K562 (cell line): Measurements from ENCODE around the gene EPX. TPM values are rescaled to one million over a fixed set of nuclear protein-coding genes. Genes with fewer than 3 reads are reported as not detected.

Source experiments
- ATAC-seq: fragments of 200-7000 bp; cut with Tn5 transposase; 3 replicates; pipeline ENCODE4 v1.9.1; 2020; ENCODE audit warnings: moderate library complexity
- BruUV-seq: library from RNA; stranded (reverse); fragments of 400-500 nt; replicated peaks from 2 replicates; lab custom pipeline; 2021; lab: Mats Ljungman, UMichigan
- CTCF ChIA-PET: fragments of 300-600 bp; formaldehyde crosslinking; extraction: SDS; loops from one replicate; lab custom pipeline; 2021; ENCODE audit warnings: low intra/inter-chr PET ratio; lab: Yijun Ruan, JAX
- POLR2A ChIA-PET: fragments of 300-600, 350-650 bp; sonication (Branson Sonifier 250); formaldehyde crosslinking; extraction: SDS; loops from one replicate; lab custom pipeline; 2021; ENCODE audit warnings: antibody characterized with exemption, inconsistent platforms; lab: Yijun Ruan, JAX
- DNase-seq, 4 experiments: peaks; one replicate each; pipeline versions ENCODE4 v3.0.0 to v3.0.0-alpha.2; 2011 to 2018; ENCODE audit warnings: low spot score in 3 of 4, mixed read lengths in 3 of 4; ENCODE audit errors: extremely low read depth in 1 of 4
- FAIRE-seq: peaks from 2 replicates; lab custom pipeline; 2011; peaks lifted over from hg19 to GRCh38; lab: Jason Lieb, UNC
- H2AFZ ChIP-seq: 2 replicates; pipeline ENCODE4 v1.6.0; 2011; ENCODE audit warnings: low read depth, low read length, control low read depth, inconsistent platforms
- H3K27ac ChIP-seq: fragments of 200-600 bp; 3 replicates; pipeline ENCODE4 v1.8.0; 2011; ENCODE audit warnings: low read depth, mild to moderate bottlenecking, control low read depth, inconsistent platforms, low read length, moderate library complexity, mixed read lengths; ENCODE audit errors: extremely low read depth
- H3K27me3 ChIP-seq, 2 experiments: fragments of 300-600 bp in 1 of 2; 2 replicates in 1 of 2; 3 replicates in 1 of 2; pipeline versions ENCODE4 v1.6.0 to v1.8.0; 2011; ENCODE audit warnings: inconsistent platforms in 2 of 2, low read length in 2 of 2, mild to moderate bottlenecking in 1 of 2, mixed read lengths in 1 of 2, moderate library complexity in 1 of 2; ENCODE audit not compliant: control insufficient read depth in 2 of 2, insufficient read depth in 2 of 2
- H3K36me3 ChIP-seq: fragments of 300-600 bp; 3 replicates; pipeline ENCODE4 v1.8.0; 2011; ENCODE audit warnings: mild to moderate bottlenecking, low read length, inconsistent platforms; ENCODE audit not compliant: control insufficient read depth, insufficient read depth
- H3K4me1 ChIP-seq, 2 experiments: fragments of 200-600 bp in 1 of 2; replicated peaks in 1 of 2; 2 replicates in 1 of 2; 3 replicates in 1 of 2; pipeline versions ENCODE4 v1.5.1 to v1.8.0; 2011; ENCODE audit warnings: inconsistent platforms in 2 of 2, low read length in 2 of 2, mild to moderate bottlenecking in 1 of 2, mixed read lengths in 1 of 2, moderate library complexity in 1 of 2; ENCODE audit not compliant: control insufficient read depth in 2 of 2, insufficient read depth in 2 of 2
- H3K4me2 ChIP-seq: 2 replicates; pipeline ENCODE4 v1.6.1; 2011; ENCODE audit warnings: low read length, control low read depth, inconsistent platforms, mixed read lengths; ENCODE audit not compliant: insufficient read depth
- H3K4me3 ChIP-seq: fragments of 200-600 bp; sonication (generic), shearing (Covaris generic); 2 replicates; pipeline ENCODE4 v1.5.1; 2016; ENCODE audit warnings: control low read depth, inconsistent platforms
- H3K79me2 ChIP-seq: fragments of 200-600 bp; 3 replicates; pipeline ENCODE4 v1.8.0; 2011; ENCODE audit warnings: low read length, inconsistent platforms; ENCODE audit not compliant: control insufficient read depth, insufficient read depth
- H3K9ac ChIP-seq, 2 experiments: 2 replicates each; pipeline versions ENCODE4 v1.6.0 to v1.6.1; 2011; ENCODE audit warnings: low read depth in 2 of 2, low read length in 2 of 2, control low read depth in 1 of 2, inconsistent platforms in 1 of 2, mild to moderate bottlenecking in 1 of 2, mixed read lengths in 1 of 2; ENCODE audit not compliant: insufficient read depth in 1 of 2
- H3K9me1 ChIP-seq: one replicate; pipeline ENCODE4 v1.6.0; 2011; ENCODE audit warnings: inconsistent platforms, mild to moderate bottlenecking, low read length, moderate library complexity; ENCODE audit not compliant: control insufficient read depth, insufficient read depth
- H3K9me3 ChIP-seq: replicated peaks from 2 replicates; pipeline ENCODE4 v1.5.1; 2011; ENCODE audit warnings: low read depth, low read length, inconsistent platforms; ENCODE audit not compliant: control insufficient read depth, insufficient read depth
- H4K20me1 ChIP-seq: replicated peaks from 2 replicates; pipeline ENCODE4 v1.6.1; 2011; ENCODE audit warnings: low read length, inconsistent platforms, mixed read lengths; ENCODE audit not compliant: control insufficient read depth, insufficient read depth
- ARID1B ChIP-seq: fragments of 450-650 bp; IDR thresholded peaks from 2 replicates; pipeline ENCODE4 v1.6.1; 2016; ENCODE audit warnings: antibody characterized with exemption, mild to moderate bottlenecking, inconsistent platforms
- ARID3B ChIP-seq: fragments of 250-450 bp; sonication (Bioruptor Pico); IDR thresholded peaks from 2 replicates; pipeline ENCODE4 v1.4.0; 2020; ENCODE audit warnings: borderline replicate concordance
- CBX5 ChIP-seq: IDR thresholded peaks from 2 replicates; pipeline ENCODE4 v1.6.1; 2014; ENCODE audit warnings: low read depth, borderline replicate concordance
- E2F3 ChIP-seq: fragments of 250-450 bp; sonication (Bioruptor Pico); IDR thresholded peaks from 2 replicates; pipeline ENCODE4 v1.4.0; 2020; ENCODE audit warnings: mild to moderate bottlenecking
- ESRRA ChIP-seq: fragments of 450-650 bp; IDR thresholded peaks from 2 replicates; pipeline ENCODE4 v1.6.1; 2014; ENCODE audit warnings: low read depth, mild to moderate bottlenecking, moderate library complexity, borderline replicate concordance
- FOSL1 ChIP-seq: fragments of 200-800 bp; sonication (Bioruptor generic); conservative IDR thresholded peaks from 2 replicates; pipeline ENCODE4 v1.6.1; 2016; ENCODE audit warnings: missing genetic modification characterization, missing compliant biosample characterization
- GABPB1 ChIP-seq: sonication (generic); formaldehyde crosslinking; IDR thresholded peaks from 2 replicates; pipeline ENCODE4 v1.8.0; 2022; ENCODE audit warnings: mild to moderate bottlenecking, missing genetic modification reagents
- IFI16 ChIP-seq: fragments of 250-450 bp; sonication (Bioruptor Pico); IDR thresholded peaks from 2 replicates; pipeline ENCODE4 v2.1.2; 2022; ENCODE audit warnings: mild to moderate bottlenecking, inconsistent platforms
- JUND ChIP-seq, 2 experiments: IDR thresholded peaks; 2 replicates in 1 of 2; 3 replicates in 1 of 2; pipeline ENCODE4 v1.6.1; 2011; ENCODE audit warnings: borderline replicate concordance in 2 of 2, low read depth in 2 of 2, low read length in 2 of 2, improper control_type of control experiment in 1 of 2, missing biosample characterization in 1 of 2, missing genetic modification characterization in 1 of 2, missing genetic modification reagents in 1 of 2
- NBN ChIP-seq: fragments of 450-650 bp; IDR thresholded peaks from 2 replicates; pipeline ENCODE4 v1.6.1; 2016; ENCODE audit warnings: low read depth, mild to moderate bottlenecking
- NFE2 ChIP-seq: IDR thresholded peaks from 2 replicates; pipeline ENCODE4 v1.6.1; 2014; ENCODE audit warnings: antibody characterized with exemption, low read depth
- POLR2AphosphoS2 ChIP-seq: IDR thresholded peaks from 2 replicates; pipeline ENCODE4 v1.6.1; 2012; ENCODE audit warnings: low read length, improper control_type of control experiment
- SMARCE1 ChIP-seq: fragments of 450-650 bp; IDR thresholded peaks from 2 replicates; pipeline ENCODE4 v1.7.1; 2016; ENCODE audit warnings: mild to moderate bottlenecking
- VEZF1 ChIP-seq: fragments of 200-800 bp; sonication (Bioruptor generic); IDR thresholded peaks from 2 replicates; pipeline ENCODE4 v1.6.1; 2017; ENCODE audit warnings: missing genetic modification characterization, missing compliant biosample characterization
- ZNF639 ChIP-seq, 2 experiments: fragments of 200-800 bp in 1 of 2; sonication (Bioruptor generic) in 1 of 2; sonication (generic) in 1 of 2; formaldehyde crosslinking in 1 of 2; IDR thresholded peaks in 1 of 2; conservative IDR thresholded peaks in 1 of 2; 2 replicates each; pipeline versions ENCODE4 v1.5.0 to v1.6.1; 2016 to 2020; ENCODE audit warnings: missing compliant biosample characterization in 1 of 2, missing genetic modification characterization in 1 of 2, missing genetic modification reagents in 1 of 2
- WGBS: fragments of 100-300 bp; shearing (Covaris generic); methylation state at CpG from one replicate; pipeline ENCODE4 v1.1.6; 2016; ENCODE audit warnings: low coverage, mixed read lengths; ENCODE audit not compliant: insufficient coverage; ENCODE audit errors: missing lambda C conversion rate; 5-methylcytosine and 5-hydroxymethylcytosine counted together
- in situ Hi-C: fragments of 300-500 bp; cut with MboI; formaldehyde crosslinking; loops from 4 replicates; pipeline ENCODE4 v1.15.0; 2018; ENCODE audit warnings: inconsistent platforms, mixed read lengths
- intact Hi-C: fragments of 100-400 bp; cut with micrococcal nuclease; formaldehyde crosslinking; loops from 2 replicates; pipeline ENCODE4 v1.14.2; 2022
- polyA plus RNA-seq, 8 experiments: library from polyadenylated mRNA; depleted of rRNA in 4 of 8; stranded (reverse) in 5 of 8; unstranded in 3 of 8; fragments of >200 nt; fragmentation: Nextera tagmentation in 2 of 8; fragmentation: Illumina TruSeq in 1 of 8; extraction: Ambion mirVana in 2 of 8; extraction: Trizol in 1 of 8; gene quantifications; 2 replicates each; pipeline versions ENCODE4 v1.2.1 to v1.2.3, GENCODE V29; 2011 to 2014; ENCODE audit warnings: inconsistent platforms in 1 of 8, missing spikeins in 1 of 8
- total RNA-seq, 7 experiments: library from RNA; depleted of rRNA in 6 of 7; stranded (reverse); fragments of >200 nt in 6 of 7; fragmentation: Illumina TruSeq in 2 of 7; extraction: Trizol in 2 of 7; gene quantifications; 2 replicates each; pipeline versions ENCODE4 v1.2.1 to v1.2.3, GENCODE V29; 2011 to 2021; ENCODE audit warnings: low replicate concordance in 1 of 7

Gene EPX
- total and polyA plus RNA-seq, 9 of the 15 experiments (the other 6 are each of a cell fraction or from before 2014, with no cell fraction given), result 0.07 to 0.33 (median 0.19) TPM; not detected in 3

- Histone ChIP-seq H3K9me1 (no peaks in the 10 kb centered on the region), H3K9me3 (no peaks in the 10 kb centered on the region), H3K36me3 (no peaks in the 10 kb centered on the region), H3K9ac (peak overlapping the region in 1 of 2 experiments; percentile 50; a peak in 1 of 4 replicates), H3K27me3 (peaks cover 0 to 4% of the 10 kb centered on the region in 2 experiments; a peak in 2 of 5 replicates), H3K4me3 (no peak overlapping the region), H3K4me2 (no peak overlapping the region), H2AFZ (peak overlapping the region; percentile 66; the same call in 1 of the 2 replicates), H4K20me1 (no peaks in the 10 kb centered on the region; the same call in 1 of the 2 replicates), H3K4me1 (peaks cover 39 to 46% of the 10 kb centered on the region in 2 experiments), H3K27ac (no peak overlapping the region), H3K79me2 (no peaks in the 10 kb centered on the region)
- intact Hi-C loops (no loop called here), in situ Hi-C loops (no loop called here)
- ATAC-seq, result peak; percentile 32; the same call in 2 of the 3 replicates
- peak in 3 of 4 experiments; percentile 26 to 43 (median 37) for DNase-seq
- BruUV-seq, result no TSS peak
- POLR2A ChIA-PET, result interaction anchor here (0.6 to 1.9 kb wide), 3 partner anchors 10 to 370 kb away, joined by 3 to 9 read pairs (median 5); no protein-coding TSS in a partner anchor
- CTCF ChIA-PET, result no interaction called here
- 25% methylated on average over 10 of the region's 11 CpGs for WGBS
- peak; percentile 40 for FAIRE-seq
- TF ChIP-seq POLR2AphosphoS2 (no peak), ZNF639 (CRISPR knock-in tag; conservative IDR thresholded peaks at IDR 0.05 in 1 of 2, IDR thresholded peaks at IDR 0.05 in 1 of 2) (0 out of 4 replicates have a peak, but pooled peaks of 1 of the 2 experiments have one; percentile 34), E2F3 (peak; percentile 14; the same call in 1 of the 2 replicates), VEZF1 (peak; percentile 42; the same call in 1 of the 2 replicates), IFI16 (CRISPR knock-in tag) (no peak), FOSL1 (tag) (peak; percentile 83), ARID3B (CRISPR knock-in tag) (no peak), NBN (no peak), JUND (IDR thresholded peaks at IDR 0.05; ENCODE audit: borderline replicate concordance, low read depth, low read length) (peak; percentile 75), JUND (tag; IDR thresholded peaks at IDR 0.05; ENCODE audit: borderline replicate concordance, low read depth, low read length) (peak; percentile 48; the same call in 2 of the 3 replicates), NFE2 (peak; percentile 68), ESRRA (no peak), GABPB1 (0 out of 2 replicates have a peak, but pooled peaks have one; percentile 23), ARID1B (0 out of 2 replicates have a peak, but pooled peaks have one; percentile 21), SMARCE1 (0 out of 2 replicates have a peak, but pooled peaks have one; percentile 35), CBX5 (no peak)
These were observed 2.9 kb upstream of the EPX start for GRCh38 chr17:58189436-58190146.
